NB4 (cell line): ENCODE data around the gene MAST4.

Experiments
- DNase-seq: peaks from one replicate; pipeline ENCODE4 v3.0.0; 2010; ENCODE audit warnings: low read depth
- H3K4me3 ChIP-seq: one replicate; pipeline ENCODE4 v1.5.1; 2011; ENCODE audit warnings: mild to moderate bottlenecking, low read depth, low read length, moderate library complexity
- MAX ChIP-seq: IDR thresholded peaks from 2 replicates; pipeline ENCODE4 v1.6.1; 2011; ENCODE audit warnings: low read depth, low read length
- MYC ChIP-seq: IDR thresholded peaks from 2 replicates; pipeline ENCODE4 v1.6.1; 2011; ENCODE audit warnings: low read depth, low read length
- POLR2A ChIP-seq: IDR thresholded peaks from 2 replicates; pipeline ENCODE4 v1.6.1; 2011; ENCODE audit warnings: mild to moderate bottlenecking; ENCODE audit not compliant: insufficient read length; ENCODE audit errors: extremely low read depth
- TF ChIP-seq, protein P1 (sequence below): IDR thresholded peaks from one replicate; pipeline ENCODE4 v1.5.1; 2012; ENCODE audit warnings: low read depth, low read length

Gene MAST4

DNA sequence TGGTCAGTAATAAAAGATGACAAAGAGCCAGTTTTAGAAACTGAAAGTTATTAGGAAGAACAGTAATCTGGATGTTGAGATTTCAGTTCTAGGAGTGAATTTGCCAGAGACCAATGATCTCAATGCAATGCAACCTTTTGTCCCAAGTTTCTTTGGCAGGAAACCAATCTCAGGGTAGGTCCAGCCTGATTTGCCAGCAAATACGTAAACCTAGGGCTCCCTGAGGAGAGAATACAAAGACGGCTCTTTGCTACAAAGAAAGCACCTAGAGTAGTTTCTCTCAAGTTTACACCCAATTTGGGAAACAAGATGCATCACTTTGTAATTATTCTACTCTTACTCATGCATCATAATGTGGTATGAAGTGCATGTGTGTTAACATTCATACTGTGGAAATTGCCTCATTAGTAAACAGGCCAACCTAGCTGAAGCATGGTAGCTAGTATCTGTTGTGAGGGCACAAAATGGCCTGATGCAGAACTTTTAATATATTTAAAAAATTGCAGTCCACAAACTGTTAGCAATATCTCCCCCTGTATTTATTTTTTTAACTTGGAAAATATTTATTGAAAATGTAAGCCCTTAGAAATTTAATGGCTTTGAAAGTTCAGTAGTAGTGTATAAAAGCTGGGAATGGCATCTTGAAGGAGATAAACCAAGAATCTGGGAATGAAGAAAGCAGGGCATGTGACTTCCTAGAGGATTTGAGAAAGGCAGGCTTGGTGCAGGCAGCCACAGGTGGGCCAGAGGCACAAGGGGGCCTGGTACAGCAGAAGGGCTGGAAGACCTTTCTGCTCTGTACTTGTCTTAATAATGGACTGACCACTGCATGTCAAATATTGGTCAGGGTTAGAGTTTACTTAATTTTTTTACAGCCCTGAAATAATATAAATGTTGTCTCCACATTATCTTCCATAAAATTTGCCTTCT, 59.5 kb downstream of the MAST4 start:
- no peak overlapping the region for H3K4me3 ChIP-seq
- TF ChIP-seq MAX (no peak), MYC (no peak), POLR2A (no peak)
- TF ChIP-seq, protein P1, sequence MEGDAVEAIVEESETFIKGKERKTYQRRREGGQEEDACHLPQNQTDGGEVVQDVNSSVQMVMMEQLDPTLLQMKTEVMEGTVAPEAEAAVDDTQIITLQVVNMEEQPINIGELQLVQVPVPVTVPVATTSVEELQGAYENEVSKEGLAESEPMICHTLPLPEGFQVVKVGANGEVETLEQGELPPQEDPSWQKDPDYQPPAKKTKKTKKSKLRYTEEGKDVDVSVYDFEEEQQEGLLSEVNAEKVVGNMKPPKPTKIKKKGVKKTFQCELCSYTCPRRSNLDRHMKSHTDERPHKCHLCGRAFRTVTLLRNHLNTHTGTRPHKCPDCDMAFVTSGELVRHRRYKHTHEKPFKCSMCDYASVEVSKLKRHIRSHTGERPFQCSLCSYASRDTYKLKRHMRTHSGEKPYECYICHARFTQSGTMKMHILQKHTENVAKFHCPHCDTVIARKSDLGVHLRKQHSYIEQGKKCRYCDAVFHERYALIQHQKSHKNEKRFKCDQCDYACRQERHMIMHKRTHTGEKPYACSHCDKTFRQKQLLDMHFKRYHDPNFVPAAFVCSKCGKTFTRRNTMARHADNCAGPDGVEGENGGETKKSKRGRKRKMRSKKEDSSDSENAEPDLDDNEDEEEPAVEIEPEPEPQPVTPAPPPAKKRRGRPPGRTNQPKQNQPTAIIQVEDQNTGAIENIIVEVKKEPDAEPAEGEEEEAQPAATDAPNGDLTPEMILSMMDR: no peak
- no peak for DNase-seq

GRCh38 chr5:66658516-66658915, 62.3 kb downstream of the MAST4 start:
- no peak for DNase-seq
- no peak overlapping the region for H3K4me3 ChIP-seq
- TF ChIP-seq MAX: no peak
- TF ChIP-seq MYC: no peak
- no peak for TF ChIP-seq POLR2A
- TF ChIP-seq, protein P1: no peak

- no peak overlapping the region for H3K4me3 ChIP-seq
- TF ChIP-seq, protein P1: no peak
- TF ChIP-seq MAX: no peak
- no peak for DNase-seq
Measured at GRCh38 chr5:66659780-66660179, 63.6 kb downstream of the MAST4 start.

- no peak for DNase-seq
- H3K4me3 ChIP-seq: no peak overlapping the region
- TF ChIP-seq MAX: no peak
- TF ChIP-seq POLR2A: no peak
- TF ChIP-seq, protein P1: no peak
- TF ChIP-seq MYC: no peak
Measured at GRCh38 chr5:66660396-66660795, 64.2 kb downstream of the MAST4 start.

DNA sequence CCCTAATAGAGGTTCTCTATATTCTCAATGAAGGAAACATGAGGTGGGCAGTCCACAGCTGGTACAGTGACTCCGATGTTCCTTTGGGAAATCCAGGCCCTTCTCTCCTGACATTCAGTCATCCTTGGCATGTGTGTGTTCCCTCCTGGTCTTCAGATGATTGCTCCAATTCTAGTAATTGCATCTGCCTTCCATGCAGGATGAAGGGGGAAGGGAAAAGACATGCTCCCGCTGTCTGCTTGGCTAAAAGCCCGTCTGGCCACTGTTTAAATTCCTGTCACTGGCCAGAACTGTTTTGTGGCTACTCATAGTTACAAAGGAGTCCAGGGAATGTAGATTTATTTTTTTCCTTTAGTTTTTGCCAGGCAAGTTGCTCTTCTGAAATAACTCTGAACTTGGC, 65.0 kb downstream of the MAST4 start:
- no peak for DNase-seq
- H3K4me3 ChIP-seq: no peak overlapping the region
- no peak for TF ChIP-seq MYC
- TF ChIP-seq, protein P1: no peak
- no peak for TF ChIP-seq POLR2A
- no peak for TF ChIP-seq MAX
